Upper lobe of left lung (tissue), 4 donors: ENCODE results near the gene CMTR1.

Source experiments
- CTCF ChIP-seq, 6 experiments: fragments of 450-650 bp in 4 of 6; fragments of 200-600 bp in 2 of 6; sonication (generic) in 2 of 6; IDR thresholded peaks; one replicate each; pipeline ENCODE4 v1.5.1; 2016 to 2019; ENCODE audit warnings: antibody characterized with exemption in 6 of 6
- POLR2A ChIP-seq, 4 donors: fragments of 450-650 bp; IDR thresholded peaks; one replicate each; pipeline ENCODE4 v1.5.1; 2016 to 2017; ENCODE audit warnings: antibody characterized with exemption in 4 of 4, mild to moderate bottlenecking in 2 of 4

GRCh38 chr6:37524025-37524969, 91.3 kb downstream of the CMTR1 start:
- TF ChIP-seq CTCF (IDR thresholded peaks at IDR 0.05) (no peak), POLR2A (IDR thresholded peaks at IDR 0.05) (no peak)
